A549 (cell line): Measurements from ENCODE around the gene CDR2. TPM values are rescaled to one million over a fixed set of nuclear protein-coding genes. Genes with fewer than 3 reads are reported as not detected.

Source experiments
- ATAC-seq, 2 experiments: fragments of 200-7000 bp in 1 of 2; fragments of >200 bp in 1 of 2; cut with Nextera tagmentation in 1 of 2; cut with Tn5 transposase in 1 of 2; 3 replicates each; pipeline versions ENCODE4 v1.8.0 to v1.9.1; 2018 to 2020; ENCODE audit warnings: mild to moderate bottlenecking in 1 of 2, moderate library complexity in 1 of 2
- CTCF ChIA-PET: fragments of 300-600 bp; sonication (Branson Sonifier 250); formaldehyde crosslinking; extraction: SDS; loops from one replicate; lab custom pipeline; 2021; ENCODE audit warnings: antibody characterized with exemption, inconsistent platforms; lab: Yijun Ruan, JAX
- POLR2A ChIA-PET: fragments of 350-600 bp; formaldehyde crosslinking; extraction: SDS; loops from one replicate; lab custom pipeline; 2021; ENCODE audit warnings: antibody characterized with exemption, inconsistent platforms; lab: Yijun Ruan, JAX
- DNase-seq, 2 experiments: peaks; one replicate each; pipeline versions ENCODE4 v3.0.0 to v3.0.0-alpha.2; 2011 to 2016; ENCODE audit warnings: low read depth in 1 of 2, low spot score in 1 of 2
- FAIRE-seq: peaks from 2 replicates; lab custom pipeline; 2011; peaks lifted over from hg19 to GRCh38; lab: Jason Lieb, UNC
- H3K27ac ChIP-seq, 2 experiments: fragments of >200 bp; sonication (Bioruptor Twin); formaldehyde crosslinking; 3 replicates each; pipeline ENCODE4 v1.5.1; 2016 to 2017
- H3K4me1 ChIP-seq: fragments of >200 bp; sonication (Bioruptor Twin); formaldehyde crosslinking; 3 replicates; pipeline ENCODE4 v1.6.1; 2016
- H3K4me2 ChIP-seq: fragments of >200 bp; sonication (Bioruptor Twin); formaldehyde crosslinking; 3 replicates; pipeline ENCODE4 v1.6.1; 2016
- H3K4me3 ChIP-seq: fragments of >200 bp; sonication (Bioruptor Twin); formaldehyde crosslinking; 3 replicates; pipeline ENCODE4 v1.5.1; 2016
- H3K9me3 ChIP-seq: fragments of >200 bp; sonication (Bioruptor Twin); formaldehyde crosslinking; 3 replicates; pipeline ENCODE4 v1.6.1; 2016
- ATOH8 ChIP-seq: fragments of 250-450 bp; sonication (Bioruptor Pico); IDR thresholded peaks from 2 replicates; pipeline ENCODE4 v1.5.0; 2020; ENCODE audit warnings: low read depth, mild to moderate bottlenecking, moderate library complexity
- BCL3 ChIP-seq: fragments of >200 bp; sonication (Bioruptor Twin); formaldehyde crosslinking; IDR thresholded peaks from 3 replicates; pipeline ENCODE4 v1.6.1; 2016
- CBX2 ChIP-seq: fragments of 200-600 bp; sonication (generic); IDR thresholded peaks from 2 replicates; pipeline ENCODE4 v1.6.1; 2016; ENCODE audit warnings: low read depth, mild to moderate bottlenecking, borderline replicate concordance
- CEBPB ChIP-seq, 2 experiments: fragments of >200 bp in 1 of 2; sonication (Bioruptor Twin) in 1 of 2; formaldehyde crosslinking in 1 of 2; IDR thresholded peaks; 2 replicates each; pipeline ENCODE4 v1.6.1; 2012 to 2016
- CHD2 ChIP-seq: fragments of 150-350 bp; IDR thresholded peaks from 2 replicates; pipeline ENCODE4 v1.6.1; 2014; ENCODE audit warnings: low read length; ENCODE audit not compliant: partially characterized antibody
- E2F6 ChIP-seq: IDR thresholded peaks from 2 replicates; pipeline ENCODE4 v1.6.1; 2012; ENCODE audit warnings: low read depth, borderline replicate concordance
- ESRRA ChIP-seq: fragments of 150-350 bp; IDR thresholded peaks from 2 replicates; pipeline ENCODE4 v1.6.1; 2014; ENCODE audit warnings: mild to moderate bottlenecking, low read length, borderline replicate concordance
- FOSB ChIP-seq: fragments of 250-450 bp; sonication (Bioruptor Pico); IDR thresholded peaks from 2 replicates; pipeline ENCODE4 v1.5.0; 2020; ENCODE audit warnings: mild to moderate bottlenecking, moderate library complexity
- HDAC2 ChIP-seq: fragments of 200-600 bp; sonication (generic); IDR thresholded peaks from 2 replicates; pipeline ENCODE4 v1.6.1; 2016
- HES2 ChIP-seq: fragments of >200 bp; sonication (Bioruptor Twin); formaldehyde crosslinking; IDR thresholded peaks from 2 replicates; pipeline ENCODE4 v1.6.1; 2016
- HOXB13 ChIP-seq: fragments of 250-450 bp; sonication (Bioruptor Pico); IDR thresholded peaks from 2 replicates; pipeline ENCODE4 v1.5.0; 2020; ENCODE audit warnings: low read depth, mild to moderate bottlenecking, moderate library complexity
- JUNB ChIP-seq: fragments of >200 bp; sonication (Bioruptor Twin); formaldehyde crosslinking; IDR thresholded peaks from 2 replicates; pipeline ENCODE4 v1.6.1; 2016
- KDM1A ChIP-seq: fragments of 200-600 bp; sonication (generic); IDR thresholded peaks from 2 replicates; pipeline ENCODE4 v1.6.1; 2016; ENCODE audit warnings: low read depth, mild to moderate bottlenecking
- KDM5A ChIP-seq: fragments of 200-600 bp; sonication (generic); IDR thresholded peaks from 2 replicates; pipeline ENCODE4 v1.6.1; 2016; ENCODE audit warnings: antibody characterized with exemption, mild to moderate bottlenecking
- MAFK ChIP-seq: fragments of 450-650 bp; IDR thresholded peaks from 2 replicates; pipeline ENCODE4 v1.6.1; 2014; ENCODE audit not compliant: partially characterized antibody
- NFE2L2 ChIP-seq: fragments of 150-350 bp; conservative IDR thresholded peaks from 2 replicates; pipeline ENCODE4 v1.6.1; 2014; ENCODE audit warnings: low read length
- PHF8 ChIP-seq: fragments of 200-600 bp; sonication (generic); IDR thresholded peaks from 2 replicates; pipeline ENCODE4 v1.6.1; 2016; ENCODE audit warnings: low read depth, mild to moderate bottlenecking, antibody characterized with exemption, moderate library complexity, borderline replicate concordance
- POLR2AphosphoS2 ChIP-seq: conservative IDR thresholded peaks from 2 replicates; pipeline ENCODE4 v1.6.1; 2012; ENCODE audit warnings: low read length, improper control_type of control experiment, inconsistent platforms
- RAD21 ChIP-seq, 2 experiments: fragments of >200 bp in 1 of 2; sonication (Bioruptor Twin) in 1 of 2; formaldehyde crosslinking in 1 of 2; IDR thresholded peaks in 1 of 2; conservative IDR thresholded peaks in 1 of 2; 2 replicates in 1 of 2; 3 replicates in 1 of 2; pipeline ENCODE4 v1.6.1; 2012 to 2018; ENCODE audit warnings: inconsistent platforms in 1 of 2
- RARB ChIP-seq: fragments of 250-450 bp; sonication (Bioruptor Pico); IDR thresholded peaks from 2 replicates; pipeline ENCODE4 v1.8.0; 2021; ENCODE audit warnings: mild to moderate bottlenecking, moderate library complexity
- REST ChIP-seq: fragments of 200-600 bp; sonication (generic); IDR thresholded peaks from 2 replicates; pipeline ENCODE4 v1.6.1; 2016; ENCODE audit warnings: antibody characterized with exemption, mild to moderate bottlenecking, moderate library complexity
- SREBF2 ChIP-seq: fragments of 450-650 bp; IDR thresholded peaks from 2 replicates; pipeline ENCODE4 v1.6.1; 2014; ENCODE audit warnings: mild to moderate bottlenecking, moderate library complexity
- TFCP2L1 ChIP-seq: fragments of 250-450 bp; sonication (Bioruptor Pico); IDR thresholded peaks from 2 replicates; pipeline ENCODE4 v1.5.0; 2021; ENCODE audit warnings: mild to moderate bottlenecking
- TP53 ChIP-seq: fragments of 250-450 bp; sonication (Bioruptor Pico); IDR thresholded peaks from 2 replicates; pipeline ENCODE4 v1.5.0; 2021; ENCODE audit warnings: mild to moderate bottlenecking, moderate library complexity
- ZSCAN20 ChIP-seq: fragments of 250-450 bp; sonication (Bioruptor Pico); IDR thresholded peaks from 2 replicates; pipeline ENCODE4 v1.8.0; 2022; ENCODE audit warnings: mild to moderate bottlenecking, moderate library complexity
- WGBS: methylation state at CpG from one replicate; pipeline ENCODE4 v1.1.6; 2017; ENCODE audit errors: missing lambda C conversion rate; 5-methylcytosine and 5-hydroxymethylcytosine counted together
- polyA plus RNA-seq, 4 experiments: library from polyadenylated mRNA; depleted of rRNA in 3 of 4; stranded (reverse); fragments of >200 nt; fragmentation: RNase III in 1 of 4; extraction: RNeasy Plus Mini Kit Qiagen cat#74134 plus additional on column Dnase treatment in 1 of 4; gene quantifications; 2 replicates in 3 of 4; 3 replicates in 1 of 4; pipeline ENCODE4 v1.2.3, GENCODE V29; 2011 to 2017

The CDR2 gene
- polyA plus RNA-seq, 2 of the 4 experiments (the other 2 are of a cell fraction) = 29.3 to 44.3 TPM

- FAIRE-seq = no peak
- Histone ChIP-seq H3K4me3 (no peak overlapping the region), H3K9me3 (no peaks in the 10 kb centered on the region), H3K27ac (no peak overlapping the region), H3K4me1 (no peaks in the 10 kb centered on the region), H3K4me2 (no peak overlapping the region)
- ChIA-PET POLR2A (no interaction called here), CTCF (no interaction called here)
- no peak for ATAC-seq
- DNase-seq = no peak
- WGBS = 94% methylated on average over 1 of the region's 1 CpG
- TF ChIP-seq HOXB13 (CRISPR knock-in tag) (no peak), RAD21 (conservative IDR thresholded peaks at IDR 0.05 in 1 of 2, IDR thresholded peaks at IDR 0.05 in 1 of 2) (no peak), TFCP2L1 (CRISPR knock-in tag) (no peak)
Measured at GRCh38 chr16:22394121-22394520, 19.7 kb upstream of the CDR2 start.

- peaks cover 13% of the 10 kb centered on the region; the same call in 1 of the 3 replicates for H3K4me1 ChIP-seq
- ATAC-seq (no peak), FAIRE-seq (no peak), DNase-seq (no peak)
- no peak for TF ChIP-seq HOXB13 (CRISPR knock-in tag)
- TF ChIP-seq FOSB (CRISPR knock-in tag) = no peak
- no peak for TF ChIP-seq RARB (CRISPR knock-in tag)
- no peak for TF ChIP-seq ZSCAN20
- no peak for TF ChIP-seq JUNB
- TF ChIP-seq BCL3 = no peak
- TF ChIP-seq MAFK = no peak
- TF ChIP-seq TFCP2L1 (CRISPR knock-in tag) = no peak
- TF ChIP-seq E2F6 = no peak
- TF ChIP-seq PHF8 = no peak
- TF ChIP-seq CEBPB (IDR thresholded peaks at IDR 0.05) = no peak
- no peak for TF ChIP-seq SREBF2
- no peaks in the 10 kb centered on the region for H3K9me3 ChIP-seq
- H3K4me2 ChIP-seq = no peak overlapping the region
- CTCF ChIA-PET = interaction anchor here (0.6 to 1.2 kb wide), 2 partner anchors 9 to 21 kb away, joined by 3 to 4 read pairs; no protein-coding TSS in a partner anchor
- no peak overlapping the region for H3K27ac ChIP-seq
- WGBS = 85% methylated on average over 3 of the region's 3 CpGs
- H3K4me3 ChIP-seq = no peak overlapping the region
- POLR2A ChIA-PET = no interaction called here
Measured at GRCh38 chr16:22388101-22388644, 13.8 kb upstream of the CDR2 start.

- POLR2A ChIA-PET = no interaction called here
- CTCF ChIA-PET = interaction anchor here (0.6 to 1.5 kb wide), 3 partner anchors 10 to 53 kb away, joined by 3 to 4 read pairs (median 3); no protein-coding TSS in a partner anchor
- Histone ChIP-seq H3K9me3 (no peaks in the 10 kb centered on the region), H3K4me2 (peak overlapping the region; percentile 26; the same call in 1 of the 3 replicates), H3K27ac (no peak overlapping the region), H3K4me3 (no peak overlapping the region), H3K4me1 (peaks cover 13% of the 10 kb centered on the region; the same call in 1 of the 3 replicates)
- ATAC-seq (no peak), DNase-seq (no peak), FAIRE-seq (no peak)
- WGBS = 56% methylated on average over 2 of the region's 2 CpGs
- TF ChIP-seq ESRRA (no peak), CHD2 (no peak), KDM5A (no peak), ATOH8 (CRISPR knock-in tag) (no peak), FOSB (CRISPR knock-in tag) (no peak), KDM1A (no peak), CBX2 (no peak), CEBPB (IDR thresholded peaks at IDR 0.05) (no peak), POLR2AphosphoS2 (no peak), TP53 (CRISPR knock-in tag) (no peak), JUNB (no peak), HDAC2 (no peak), REST (no peak), HES2 (no peak), NFE2L2 (no peak)
Measured at GRCh38 chr16:22386976-22387375, 12.6 kb upstream of the CDR2 start.
